Neural cell (in vitro differentiated cells): ENCODE measurements around the gene ADSS1.

Experiments
- CTCF ChIP-seq: fragments of 450-650 bp; IDR thresholded peaks from 2 replicates; pipeline ENCODE4 v1.5.1; 2014; ENCODE audit warnings: antibody characterized with exemption, mild to moderate bottlenecking, moderate library complexity; ENCODE audit not compliant: poor library complexity, severe bottlenecking
- EP300 ChIP-seq: fragments of 450-650 bp; conservative IDR thresholded peaks from 2 replicates; pipeline ENCODE4 v1.6.1; 2014; ENCODE audit warnings: antibody characterized with exemption, mild to moderate bottlenecking, moderate library complexity; ENCODE audit not compliant: poor library complexity, severe bottlenecking
- EZH2 ChIP-seq: fragments of 200-600, 300-800 bp; shearing (Covaris generic), sonication (generic); IDR thresholded peaks from 2 replicates; pipeline ENCODE4 v1.6.1; 2014; ENCODE audit warnings: antibody characterized with exemption, low read length, borderline replicate concordance, mild to moderate bottlenecking; ENCODE audit not compliant: insufficient read depth, poor library complexity, severe bottlenecking
- MXI1 ChIP-seq: fragments of 450-650 bp; conservative IDR thresholded peaks from 2 replicates; pipeline ENCODE4 v1.6.1; 2014; ENCODE audit warnings: antibody characterized with exemption, mild to moderate bottlenecking; ENCODE audit not compliant: poor library complexity, severe bottlenecking
- POLR2AphosphoS5 ChIP-seq: IDR thresholded peaks from 2 replicates; pipeline ENCODE4 v1.6.1; 2012
- RAD21 ChIP-seq: fragments of 450-650 bp; conservative IDR thresholded peaks from 2 replicates; pipeline ENCODE4 v1.6.1; 2014; ENCODE audit warnings: antibody characterized with exemption, mild to moderate bottlenecking, moderate library complexity
- REST ChIP-seq: IDR thresholded peaks from 2 replicates; pipeline ENCODE4 v1.6.1; 2012; ENCODE audit warnings: borderline replicate concordance
- TAF1 ChIP-seq: IDR thresholded peaks from 2 replicates; pipeline ENCODE4 v1.6.1; 2012; ENCODE audit warnings: low read depth

- TF ChIP-seq POLR2AphosphoS5 (no peak), CTCF (no peak), MXI1 (no peak), EP300 (no peak), RAD21 (no peak), EZH2 (no peak), REST (no peak), TAF1 (no peak)
These were observed 17.1 kb upstream of the ADSS1 start for GRCh38 chr14:104706733-104707607.
